CD4-positive, alpha-beta T cell treated with Interleukin-17A for 1 hour (primary cell): ENCODE measurements around the gene SLAIN2.
"Not testable (repeated sequence)": the region's sequence is repeated elsewhere in the genome, so short reads cannot be mapped to it uniquely, and the experiment has no call there.

Experiments
- DNase-seq: peaks from one replicate; pipeline ENCODE4 v3.0.0-alpha.2; 2020

SLAIN2 gene

DNA sequence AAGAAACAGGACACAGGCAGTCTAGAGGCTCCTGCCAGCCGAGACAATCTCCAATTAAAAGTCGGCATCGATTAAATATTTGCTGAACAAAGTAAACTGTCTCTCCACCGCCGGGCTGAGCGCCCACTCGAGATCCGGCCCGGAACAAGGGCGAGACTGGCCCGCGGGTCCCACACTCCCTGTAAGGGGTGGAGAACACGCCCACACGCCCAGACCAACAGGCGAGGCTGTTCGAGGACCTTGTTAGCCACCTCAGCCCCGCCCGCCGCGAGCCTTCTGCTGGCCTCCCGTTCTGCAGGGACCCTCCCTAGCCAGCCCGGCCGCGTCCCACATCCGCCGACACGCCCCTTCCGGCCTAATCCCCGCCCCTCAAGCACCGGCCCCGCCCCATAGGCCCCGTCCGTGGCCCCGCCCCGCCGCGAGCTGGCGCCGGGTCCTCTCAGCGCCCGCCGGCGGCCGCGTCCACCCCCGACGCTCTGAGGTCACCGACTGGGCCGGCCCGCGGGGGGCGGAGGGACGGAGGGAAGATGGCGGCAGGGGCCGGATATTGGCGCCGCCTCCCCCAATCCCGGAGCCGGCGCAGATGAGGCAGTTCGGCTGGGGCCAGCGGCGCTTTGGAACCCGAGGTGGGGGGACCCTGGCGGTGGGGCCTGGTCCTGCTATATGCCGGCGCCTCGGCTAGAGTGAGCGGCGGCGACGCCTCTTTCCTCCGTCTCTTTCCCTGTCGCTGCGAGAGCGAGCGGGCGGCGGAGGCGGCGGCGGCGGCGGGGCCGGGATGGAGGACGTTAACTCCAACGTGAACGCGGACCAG, at the start of gene SLAIN2:
SLAIN2 (plus strand) TSS at position 565 of the 811 bp plus-strand sequence; CDS start at position 776, 211 bp downstream.
- DNase-seq = peak; percentile 99

DNA sequence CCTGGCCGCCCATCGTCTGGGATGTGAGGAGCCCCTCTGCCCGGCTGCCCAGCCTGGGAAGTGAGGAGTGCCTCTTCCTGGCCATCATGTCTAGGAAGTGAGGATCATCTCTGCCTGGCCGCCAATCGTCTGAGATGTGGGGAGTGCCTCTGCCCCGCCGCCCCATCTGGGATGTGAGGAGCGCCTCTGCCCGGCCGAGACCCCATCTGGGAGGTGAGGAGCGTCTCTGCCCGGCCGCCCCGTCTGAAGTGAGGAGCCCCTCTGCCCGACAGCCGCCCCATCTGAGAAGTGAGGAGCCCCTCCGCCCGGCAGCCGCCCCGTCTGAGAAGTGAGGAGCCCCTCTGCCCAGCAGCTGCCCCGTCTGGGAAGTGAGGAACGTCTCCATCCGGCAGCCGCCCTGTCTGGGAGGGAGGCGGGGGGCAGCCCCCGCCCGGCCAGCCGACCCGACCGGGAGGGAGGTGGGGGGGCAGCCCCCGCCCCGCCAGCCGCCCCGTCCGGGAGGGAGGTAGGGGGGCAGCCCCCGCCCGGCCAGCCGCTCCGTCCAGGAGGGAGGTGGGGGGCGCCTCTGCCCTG, 49.0 kb upstream of the SLAIN2 start:
- DNase-seq = not testable (repeated sequence)

DNA sequence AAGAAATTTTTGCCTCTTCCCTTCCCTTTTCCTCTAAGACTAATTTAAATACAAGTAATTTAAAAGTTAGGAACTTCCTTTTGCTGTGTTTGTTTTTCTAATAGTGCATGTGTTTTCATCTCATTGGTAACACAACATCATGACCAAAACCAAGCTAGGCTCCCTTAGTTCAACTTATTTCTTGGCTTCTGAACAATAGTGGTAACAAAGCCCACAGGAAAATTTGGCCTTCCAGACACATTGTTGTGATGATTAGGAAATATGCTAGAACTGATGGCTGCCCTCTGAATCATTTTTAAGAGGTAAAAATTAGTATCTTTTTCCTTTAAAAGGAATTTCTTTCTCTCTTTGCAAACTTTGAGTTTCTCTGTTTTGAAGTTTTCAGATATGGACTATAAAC, 46.2 kb upstream of the SLAIN2 start:
- no peak for DNase-seq

DNA sequence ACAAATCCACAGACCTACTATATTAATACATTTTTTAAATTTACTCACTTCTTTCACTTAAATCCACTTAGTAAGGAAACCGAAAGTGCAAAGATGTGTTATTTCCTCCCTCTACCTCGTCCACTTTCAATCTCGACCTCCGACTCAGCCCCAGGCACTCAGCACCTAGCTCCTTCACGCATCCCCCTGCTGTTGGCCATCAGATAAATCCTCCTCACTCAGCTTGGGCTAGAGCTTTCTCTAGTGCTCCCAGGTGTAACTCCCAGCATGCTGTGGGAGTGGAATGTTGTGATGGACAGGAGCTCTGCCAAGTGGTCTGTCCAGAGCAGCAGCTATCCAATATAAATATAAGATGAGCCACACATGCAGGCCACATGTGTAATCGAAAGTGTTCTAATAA, 45.0 kb upstream of the SLAIN2 start:
- DNase-seq = peak; percentile 20

DNA sequence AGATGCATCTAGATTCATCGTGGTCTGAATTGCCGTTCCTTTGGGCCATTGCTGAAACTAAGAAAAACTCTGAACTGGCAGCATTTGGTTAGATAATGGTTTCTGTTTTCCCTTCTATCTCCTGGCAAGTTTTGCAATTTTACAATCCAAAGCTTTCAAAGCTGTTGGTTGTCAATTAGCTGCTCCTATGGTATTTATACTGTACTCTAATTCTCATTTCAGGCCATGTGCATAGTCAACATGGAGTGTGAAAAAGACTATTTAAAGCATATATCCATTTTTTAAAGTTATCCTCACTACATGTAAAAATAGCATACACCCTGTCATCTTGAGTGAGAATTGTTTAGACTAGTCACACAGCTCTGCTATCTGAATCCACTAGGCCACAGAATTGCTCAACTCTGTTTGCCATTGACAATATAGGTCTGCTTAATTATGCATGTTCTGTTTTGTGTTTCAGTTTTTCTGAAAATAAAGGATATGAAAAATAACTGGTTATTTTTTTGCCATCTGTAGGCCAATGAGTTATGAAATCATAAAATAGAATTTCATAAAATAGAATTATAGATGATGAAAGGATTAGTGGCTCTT, 44.0 kb upstream of the SLAIN2 start:
- DNase-seq = no peak

DNA sequence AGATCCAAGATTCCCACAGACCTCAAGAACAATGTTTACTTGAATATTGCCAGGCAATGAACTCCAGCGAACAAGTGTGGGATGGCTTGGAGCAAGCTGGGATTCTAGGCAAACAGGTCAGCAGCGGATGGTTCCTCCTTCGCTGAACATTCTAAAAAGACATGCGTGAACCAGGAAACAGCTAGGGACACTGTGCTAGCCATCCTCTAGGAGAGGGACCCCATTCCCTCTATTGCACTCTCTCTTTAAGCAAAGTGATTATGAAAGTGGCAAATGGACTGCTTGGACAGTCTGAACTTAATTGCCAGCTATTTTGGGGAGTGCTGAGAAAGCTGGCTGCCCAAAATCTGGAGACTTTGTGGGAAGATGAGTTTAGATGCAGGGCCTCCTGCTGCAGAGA, 41.8 kb upstream of the SLAIN2 start:
- no peak for DNase-seq

DNA sequence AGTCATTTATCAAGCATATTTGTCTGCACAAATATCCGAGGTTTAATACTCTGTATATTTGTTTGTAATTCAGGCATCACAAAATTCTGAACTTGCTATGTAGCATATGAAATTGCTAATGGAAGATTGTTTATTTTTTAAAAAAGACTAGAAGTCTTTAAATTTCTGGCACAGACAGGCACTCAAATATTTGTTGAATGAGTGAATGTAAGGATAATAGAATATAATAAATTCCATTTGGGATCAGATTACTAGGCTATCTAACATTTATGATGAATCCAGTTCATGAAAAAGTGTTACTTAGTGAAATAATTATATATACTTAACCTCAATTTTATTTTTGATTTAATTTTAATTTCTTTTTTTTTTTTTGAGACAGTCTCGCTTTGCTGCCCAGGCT, 41.3 kb upstream of the SLAIN2 start:
- DNase-seq = no peak

DNA sequence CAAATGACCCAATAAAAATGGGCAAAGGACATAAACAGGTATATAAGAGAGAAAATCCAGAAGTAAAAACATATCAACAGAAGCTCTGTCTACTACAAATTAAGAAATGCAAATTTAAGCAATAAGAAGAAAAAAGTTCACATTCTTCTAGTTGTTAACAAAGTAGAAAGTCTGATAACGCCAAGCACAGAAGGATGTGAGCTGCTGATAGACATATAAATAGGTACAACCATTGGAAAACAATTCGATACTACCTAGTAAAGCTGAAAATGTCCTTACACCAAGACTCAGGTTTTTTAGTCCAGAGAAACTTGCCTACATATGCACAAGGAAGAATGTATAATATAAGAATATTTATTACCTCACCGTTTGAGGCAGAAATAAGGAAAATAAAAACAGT, 35.8 kb upstream of the SLAIN2 start:
- DNase-seq = no peak

DNA sequence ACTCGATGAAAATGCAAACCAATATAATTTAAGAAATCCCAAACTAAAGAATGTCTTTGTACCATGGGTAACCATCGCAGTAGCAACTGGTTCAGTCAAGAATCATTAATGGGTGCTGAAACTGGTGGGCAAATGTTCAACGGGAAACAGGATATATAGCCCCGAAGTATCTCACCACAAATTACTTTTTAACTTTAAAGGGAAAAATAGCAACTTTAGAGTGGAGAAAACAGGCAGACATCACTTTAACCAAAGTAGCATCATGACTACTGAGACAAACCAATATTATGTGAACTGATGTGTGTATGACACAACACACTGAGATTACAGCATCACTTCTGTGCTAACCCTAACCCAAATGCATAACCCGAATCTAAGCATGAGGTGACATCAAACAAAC, 33.8 kb upstream of the SLAIN2 start:
- no peak for DNase-seq

DNA sequence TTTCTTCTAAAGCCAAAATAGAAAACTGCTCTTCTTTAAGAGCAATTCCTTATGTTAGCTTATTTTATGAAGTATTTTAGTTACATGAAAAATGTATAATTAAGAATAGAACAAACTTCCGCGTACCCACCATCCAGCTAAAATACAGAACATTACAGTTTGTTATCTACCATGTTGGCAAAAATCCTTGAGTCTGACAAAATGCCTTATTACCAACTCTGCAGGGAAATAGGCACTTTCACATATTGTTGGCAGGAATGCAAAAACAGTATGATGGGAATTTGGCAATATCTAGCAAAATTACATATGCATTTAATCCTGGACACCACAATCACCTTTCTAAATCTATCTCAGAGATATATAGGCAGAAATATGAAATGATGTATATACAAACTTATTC, 32.4 kb upstream of the SLAIN2 start:
- no peak for DNase-seq

DNA sequence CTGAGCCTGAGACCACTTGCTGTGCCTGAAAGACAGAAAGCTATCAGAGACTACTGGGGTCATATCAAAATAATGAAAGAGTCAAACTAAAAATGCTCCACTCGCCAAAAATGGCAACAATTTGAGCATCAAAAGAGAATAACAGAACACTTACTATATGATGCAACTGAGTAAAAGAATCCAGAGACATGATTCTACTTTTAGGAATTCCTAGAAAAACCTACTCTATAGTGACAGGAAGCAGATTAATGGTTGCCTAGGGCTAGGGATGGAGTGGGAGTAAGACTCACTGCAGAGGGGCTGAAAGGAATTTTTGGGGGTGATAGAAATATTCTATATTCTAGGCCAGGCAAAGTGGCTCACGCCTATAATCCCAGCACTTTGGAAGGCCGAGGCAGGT, 29.4 kb upstream of the SLAIN2 start:
- DNase-seq = no peak

DNA sequence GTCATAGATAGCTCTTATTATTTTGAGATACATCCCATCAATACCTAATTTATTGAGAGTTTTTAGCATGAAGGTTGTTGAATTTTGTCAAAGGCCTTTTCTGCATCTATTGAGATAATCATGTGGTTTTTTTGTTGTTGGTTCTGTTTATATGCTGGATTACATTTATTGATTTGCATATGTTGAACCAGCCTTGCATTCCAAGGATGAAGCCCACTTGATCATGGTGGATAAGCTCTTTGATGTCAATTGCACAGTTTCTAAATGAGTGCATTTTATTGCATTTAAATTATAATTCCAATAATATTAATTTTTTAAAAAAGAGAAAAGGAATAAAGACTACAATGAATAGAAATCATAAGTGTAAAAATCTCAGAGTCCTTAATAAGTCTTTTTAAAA, 26.6 kb upstream of the SLAIN2 start:
- not testable (repeated sequence) for DNase-seq

DNA sequence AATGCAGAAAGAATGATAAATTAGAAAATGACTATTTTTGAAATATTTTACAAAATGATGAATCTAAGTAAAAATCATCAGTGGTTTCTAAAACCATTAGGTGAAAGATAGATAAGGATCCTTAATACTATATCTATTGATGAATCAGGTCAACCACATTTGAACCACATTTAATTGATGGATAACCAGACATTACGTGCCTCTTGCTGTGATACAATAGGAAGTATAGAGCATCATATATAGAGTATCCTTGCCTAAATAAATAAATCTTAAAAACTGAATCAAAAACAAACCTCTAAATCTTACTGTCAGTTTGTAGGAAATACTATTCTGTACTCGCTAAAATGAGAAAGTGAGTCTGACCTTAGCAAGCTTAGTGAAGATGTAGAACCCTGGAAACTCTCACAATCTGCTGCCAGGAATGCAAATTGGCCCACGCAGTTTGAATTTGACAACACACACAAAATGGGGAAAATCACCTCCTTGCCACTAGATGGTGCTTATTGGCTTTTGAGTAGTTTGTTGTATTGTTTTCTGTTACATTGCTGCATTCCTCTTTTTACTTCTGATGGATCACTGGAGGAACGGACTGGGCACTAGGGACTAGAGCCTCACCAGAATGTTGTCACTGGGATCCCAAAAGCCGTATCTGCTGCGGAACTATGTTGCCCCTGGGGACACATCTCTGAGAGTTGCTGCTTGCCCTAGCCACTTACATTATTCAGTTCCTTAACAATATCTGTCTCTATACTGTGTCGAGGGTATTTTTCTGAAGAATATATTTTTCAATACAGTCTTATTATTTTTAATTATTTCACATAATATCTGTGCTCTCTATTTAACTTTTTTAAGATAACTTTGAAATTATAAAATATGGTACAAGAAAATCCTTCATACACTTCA, 25.4 kb upstream of the SLAIN2 start:
- DNase-seq = peak; percentile 60

DNA sequence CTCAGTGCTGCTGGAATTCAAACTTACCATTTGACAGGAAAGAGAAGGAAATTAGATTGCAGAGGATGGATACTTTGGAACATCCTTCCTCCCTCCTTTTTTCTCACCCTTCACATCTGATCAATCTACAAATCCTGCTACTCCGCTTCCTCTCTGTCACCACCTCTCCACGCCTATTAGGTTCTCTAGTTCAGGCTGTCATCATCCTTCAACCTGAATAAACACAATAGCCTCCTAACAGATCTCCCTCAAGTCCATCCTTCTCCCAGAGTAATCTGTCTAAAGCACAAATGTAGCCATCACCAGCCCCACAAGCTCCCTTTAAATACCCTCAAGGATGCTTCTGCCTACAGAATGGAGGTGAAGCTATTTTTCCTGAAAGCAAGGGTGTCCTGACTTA, 20.0 kb upstream of the SLAIN2 start:
- no peak for DNase-seq

DNA sequence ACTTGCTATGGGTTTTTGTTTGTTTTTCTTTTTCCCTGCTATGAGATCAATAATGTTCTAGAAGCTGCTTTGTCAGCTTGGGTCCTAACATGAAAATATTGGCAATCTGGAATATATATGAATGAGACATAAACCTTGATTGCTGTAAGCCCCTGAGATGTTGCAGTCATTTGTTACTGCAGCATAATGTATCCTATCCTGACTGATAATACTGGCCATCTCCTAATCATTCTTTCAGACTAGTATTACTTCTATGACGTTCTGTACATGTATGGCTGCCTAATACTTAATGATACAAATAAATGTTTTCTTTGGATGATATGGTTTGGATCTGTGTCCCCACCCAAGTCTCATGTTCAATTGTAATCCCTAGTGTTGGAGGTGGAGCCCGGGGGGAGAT, 19.3 kb upstream of the SLAIN2 start:
- no peak for DNase-seq

DNA sequence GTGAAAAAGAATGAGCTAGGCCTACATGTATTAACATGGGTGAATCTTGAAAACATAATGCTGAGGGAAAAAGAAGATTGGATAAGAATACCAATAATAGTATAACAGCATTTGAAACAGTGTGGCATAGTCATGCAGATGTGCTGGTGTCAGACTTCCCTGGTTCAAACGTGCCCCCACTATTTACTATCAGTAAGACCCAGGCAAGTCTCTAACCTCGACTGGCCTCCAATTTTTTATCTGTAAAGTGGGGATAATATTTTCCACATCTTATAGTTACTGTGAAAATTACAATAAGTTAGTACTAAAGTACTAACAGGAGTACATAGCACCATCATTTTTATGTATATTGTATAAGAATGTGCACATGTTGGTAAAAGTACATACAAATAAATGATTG, 17.0 kb upstream of the SLAIN2 start:
- no peak for DNase-seq

DNA sequence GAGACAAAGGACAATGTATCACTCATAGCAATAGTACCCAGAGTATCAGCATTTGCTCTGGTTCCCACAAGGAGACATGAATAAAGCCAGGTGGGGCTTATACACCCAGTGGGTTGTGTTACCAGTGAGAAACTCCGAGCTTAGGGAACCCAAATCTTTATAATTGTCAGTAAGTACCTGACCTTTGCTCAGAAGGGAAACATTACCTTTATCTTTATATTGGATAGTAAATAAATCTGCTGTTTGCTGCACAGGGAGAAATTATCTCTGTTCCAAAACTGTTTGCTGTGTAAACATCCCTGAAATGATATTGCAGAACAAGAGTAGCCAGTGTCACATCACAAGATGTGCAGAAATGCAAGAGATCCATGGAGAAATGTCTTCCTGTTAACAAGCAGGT, 12.1 kb upstream of the SLAIN2 start:
- no peak for DNase-seq

DNA sequence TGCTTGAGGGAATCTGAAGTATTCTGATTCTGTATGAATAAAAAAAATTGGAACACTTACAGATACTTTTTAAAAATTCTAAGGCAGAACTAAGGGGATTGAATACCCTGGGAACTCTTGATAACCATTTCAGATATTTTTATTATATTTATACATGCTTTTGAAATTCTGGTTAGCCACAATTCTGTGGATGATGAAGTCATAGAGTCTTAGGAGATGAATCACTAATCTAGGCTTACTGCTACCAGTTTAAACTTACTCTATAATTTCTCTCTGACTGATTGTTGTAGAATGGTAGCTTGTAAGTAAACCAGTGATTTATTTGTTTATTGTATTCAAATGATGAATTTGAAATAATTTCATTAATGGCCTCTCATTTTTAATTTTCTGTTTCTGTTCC, 11.4 kb upstream of the SLAIN2 start:
- no peak for DNase-seq

DNA sequence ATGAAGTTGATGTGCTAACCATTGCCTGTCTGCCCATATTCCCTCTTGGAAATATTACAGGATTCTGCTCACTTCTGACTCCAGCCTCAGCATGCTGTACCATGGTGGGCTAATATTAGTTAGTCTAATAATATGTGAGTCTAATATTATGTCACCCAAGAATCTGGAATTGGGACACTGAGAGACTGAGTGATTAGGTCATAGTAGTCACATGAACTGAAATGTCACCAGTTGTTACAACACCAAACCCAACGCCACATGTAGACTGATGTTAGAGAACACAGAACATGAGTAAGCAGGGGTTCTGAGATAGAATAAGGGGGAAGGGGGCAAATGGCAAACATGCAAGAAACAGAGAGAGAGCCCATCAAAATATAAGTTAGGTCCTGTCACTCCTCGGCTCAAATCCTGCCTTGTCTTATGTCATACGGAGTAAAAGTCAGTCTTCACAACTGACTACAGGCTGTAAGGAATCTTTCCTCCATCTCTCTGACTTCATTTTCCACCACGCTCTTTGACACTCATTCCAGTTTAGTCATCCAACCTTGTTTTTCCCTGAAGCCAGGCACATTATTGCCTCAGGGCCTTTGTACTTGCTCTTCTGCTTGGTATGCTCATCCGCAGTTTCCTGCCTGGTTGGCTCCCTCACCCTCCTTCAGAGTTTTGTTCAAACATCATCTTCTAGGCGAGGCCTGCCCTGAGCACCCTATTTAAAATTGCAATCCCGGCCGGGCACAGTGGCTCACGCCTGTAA, 9.6 kb upstream of the SLAIN2 start:
- no peak for DNase-seq

DNA sequence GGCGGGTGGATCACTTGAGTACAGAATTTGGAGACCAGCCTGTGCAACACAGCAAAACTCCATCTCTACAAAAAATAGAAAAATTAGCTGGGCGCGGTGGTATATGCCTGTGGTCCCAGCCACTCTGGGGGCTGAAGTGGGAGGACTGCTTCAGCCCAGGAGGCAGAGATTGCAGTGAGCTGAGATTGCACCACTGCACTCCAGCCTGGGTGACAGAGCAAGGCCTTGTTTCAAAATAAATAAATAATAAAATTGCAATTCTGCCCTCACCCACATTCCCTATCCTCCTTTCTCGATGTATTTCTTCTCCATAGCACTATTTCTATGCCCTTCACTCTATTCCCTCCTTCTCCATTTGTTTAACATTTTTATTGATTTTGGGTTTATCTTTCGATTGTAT, 8.7 kb upstream of the SLAIN2 start:
- DNase-seq = no peak

DNA sequence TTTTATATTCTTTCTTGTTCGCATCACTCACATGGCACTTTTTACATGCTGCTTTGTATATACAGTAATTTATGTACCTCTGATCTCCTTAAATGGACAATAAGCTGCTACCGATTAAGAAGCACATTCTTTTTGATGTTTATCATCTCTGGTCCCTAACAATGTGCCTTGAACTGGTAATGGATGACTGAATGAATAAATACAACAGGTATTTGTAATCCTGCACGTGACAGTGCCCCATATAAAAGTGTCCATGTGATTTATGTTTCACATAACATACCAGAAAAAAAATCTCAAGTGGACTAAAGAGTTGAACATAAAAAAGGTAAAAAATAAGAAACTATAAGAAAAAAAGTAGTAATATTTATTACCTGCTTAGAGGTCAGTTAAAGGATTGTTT, 7.7 kb upstream of the SLAIN2 start:
- no peak for DNase-seq

DNA sequence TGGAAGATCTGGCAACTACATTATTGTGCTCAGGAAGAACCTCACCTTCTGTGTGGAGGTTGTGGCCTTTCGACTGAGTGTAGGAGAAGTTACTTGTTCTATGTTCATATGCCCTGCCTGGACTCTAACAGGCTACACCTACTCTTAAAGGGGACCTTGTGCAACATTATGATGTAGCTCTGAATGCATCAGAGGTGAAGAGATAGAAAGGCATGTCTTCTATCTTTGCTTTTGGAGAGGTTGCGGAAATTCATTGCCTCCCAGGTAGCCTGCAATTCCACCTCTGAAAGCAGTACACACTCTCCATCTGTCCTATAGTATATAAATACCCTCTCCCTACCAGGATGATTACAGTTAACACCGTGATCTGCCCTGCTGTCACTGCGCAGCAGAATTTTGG, 7.1 kb upstream of the SLAIN2 start:
- no peak for DNase-seq
